Ishikawa (cell line): Measurements from ENCODE around the gene NAA38.

ENCODE experiments used
- CEBPB ChIP-seq: IDR thresholded peaks from 2 replicates; pipeline ENCODE4 v1.6.1; 2012
- CREB1 ChIP-seq: IDR thresholded peaks from 2 replicates; pipeline ENCODE4 v1.6.1; 2012; ENCODE audit warnings: low read depth
- EGR1 ChIP-seq: IDR thresholded peaks from 2 replicates; pipeline ENCODE4 v1.6.1; 2012
- EP300 ChIP-seq: IDR thresholded peaks from 2 replicates; pipeline ENCODE4 v1.6.1; 2012; ENCODE audit warnings: borderline replicate concordance
- FOXM1 ChIP-seq: IDR thresholded peaks from 2 replicates; pipeline ENCODE4 v1.6.1; 2012; ENCODE audit warnings: low read depth, borderline replicate concordance
- NFIC ChIP-seq: IDR thresholded peaks from 2 replicates; pipeline ENCODE4 v1.6.1; 2012
- RAD21 ChIP-seq: IDR thresholded peaks from 2 replicates; pipeline ENCODE4 v1.6.1; 2012; ENCODE audit warnings: low read depth
- REST ChIP-seq: IDR thresholded peaks from 2 replicates; pipeline ENCODE4 v1.6.1; 2012; ENCODE audit warnings: low read depth, mild to moderate bottlenecking
- TAF1 ChIP-seq: IDR thresholded peaks from 2 replicates; pipeline ENCODE4 v1.6.1; 2012; ENCODE audit warnings: low read depth, mild to moderate bottlenecking
- TCF12 ChIP-seq: IDR thresholded peaks from 2 replicates; pipeline ENCODE4 v1.6.1; 2012; ENCODE audit warnings: low read depth
- TEAD4 ChIP-seq: IDR thresholded peaks from 2 replicates; pipeline ENCODE4 v1.6.1; 2012
- YY1 ChIP-seq: IDR thresholded peaks from 2 replicates; pipeline ENCODE4 v1.6.1; 2012; ENCODE audit warnings: low read depth
- ZBTB7A ChIP-seq: IDR thresholded peaks from 2 replicates; pipeline ENCODE4 v1.6.1; 2012; ENCODE audit warnings: low read depth

GRCh38 chr17:7853691-7854038, 3.7 kb downstream of the NAA38 start:
- TF ChIP-seq TCF12 (no peak), EP300 (no peak), ZBTB7A (no peak), YY1 (no peak), NFIC (no peak), TAF1 (no peak), TEAD4 (no peak), RAD21 (no peak), REST (no peak), FOXM1 (no peak), EGR1 (no peak), CEBPB (no peak), CREB1 (no peak)
